Activated T-cell treated with anti-CD3 and anti-CD28 coated beads, Interleukin-2, amount 50 U/mL, for 4 hours (primary cell): ENCODE data around the gene RSBN1. TPM values are rescaled to one million over a fixed set of nuclear protein-coding genes. Genes with fewer than 3 reads are reported as not detected.

Experiments
- ATAC-seq, 2 donors: fragments of 200-7000 bp; cut with Tn5 transposase; one replicate each; pipeline ENCODE4 v1.10.0; 2021
- DNase-seq: peaks from one replicate; pipeline ENCODE4 v3.0.0-alpha.2; 2020
- H3K27me3 Mint-ChIP-seq: one replicate; pipeline ENCODE4 v1.8.0; 2021; ENCODE audit warnings: low read depth, mixed read lengths
- H3K36me3 Mint-ChIP-seq: one replicate; pipeline ENCODE4 v1.8.0; 2022; ENCODE audit warnings: mixed read lengths; ENCODE audit not compliant: insufficient read depth
- H3K4me1 Mint-ChIP-seq: one replicate; pipeline ENCODE4 v1.8.0; 2021; ENCODE audit warnings: low read depth, mixed read lengths
- H3K4me3 Mint-ChIP-seq: one replicate; pipeline ENCODE4 v1.8.0; 2021; ENCODE audit warnings: mild to moderate bottlenecking, moderate library complexity, mixed read lengths
- H3K9me3 Mint-ChIP-seq: one replicate; pipeline ENCODE4 v1.8.0; 2021; ENCODE audit warnings: mixed read lengths
- total RNA-seq, 3 donors: library from RNA; stranded (reverse); gene quantifications; one replicate each; pipeline ENCODE4 v1.2.1, GENCODE V29; 2021

Gene RSBN1
- total RNA-seq, 3 donors from 2014 or later: 15.4 to 20.2 (median 17.2) TPM

- H3K36me3 Mint-ChIP-seq: peaks cover 39% of the 10 kb centered on the region
- H3K9me3 Mint-ChIP-seq: peaks cover 11% of the 10 kb centered on the region
- DNase-seq (no peak), ATAC-seq (no peak)
- no peaks in the 10 kb centered on the region for H3K27me3 Mint-ChIP-seq
- no peaks in the 10 kb centered on the region for H3K4me1 Mint-ChIP-seq
- no peak overlapping the region for H3K4me3 Mint-ChIP-seq
Observed at GRCh38 chr1:113714606-113715269, 97.5 kb downstream of the RSBN1 start.

Other genes starting within 250 kb of the RSBN1 start
- 10 to 100 TPM in 1 of 3 donors, 1 to 10 TPM in 2; 9.1 to 10.9 (median 9.9) TPM for gene PHTF1, start 53.0 kb downstream of the RSBN1 start, total RNA-seq
- 10 to 100 TPM; 39.9 to 49.3 (median 46.8) TPM for gene PTPN22, start 59.2 kb upstream of the RSBN1 start, total RNA-seq
- 1 to 10 TPM in 2 of 3 donors, under 1 TPM in 1; 0.74 to 1.6 (median 1.4) TPM for gene BCL2L15, start 75.1 kb upstream of the RSBN1 start, total RNA-seq
- 10 to 100 TPM; 32.2 to 36.3 (median 32.3) TPM for gene AP4B1, start 92.3 kb upstream of the RSBN1 start, total RNA-seq
- gene DCLRE1B, start 92.8 kb upstream of the RSBN1 start, total RNA-seq: 10 to 100 TPM; 22.0 to 23.2 (median 22.2) TPM
- gene HIPK1, start 116.8 kb upstream of the RSBN1 start, total RNA-seq: 10 to 100 TPM; 63.6 to 67.1 (median 63.6) TPM
- under 1 TPM; 0.15 to 0.21 (median 0.16) TPM for gene OLFML3, start 167.0 kb upstream of the RSBN1 start, total RNA-seq